ENCODE data around the gene EXO1.

- TF ChIP-seq FOXA1 (IDR thresholded peaks at IDR 0.05; ENCODE audit: borderline replicate concordance) = no peak
- TF ChIP-seq ZEB2 (IDR thresholded peaks at IDR 0.05) = no peak
- TF ChIP-seq ZBTB17 (CRISPR knock-in tag; IDR thresholded peaks at IDR 0.05) = no peak
- TF ChIP-seq TAF1 (IDR thresholded peaks at IDR 0.05; ENCODE audit: control insufficient read depth, extremely low read depth, insufficient read depth, low read length, severe bottlenecking) = no peak
- TF ChIP-seq MCM2 (IDR thresholded peaks at IDR 0.05; ENCODE audit: low read depth) = no peak
- no peak for TF ChIP-seq USF2 (CRISPR knock-in tag; IDR thresholded peaks at IDR 0.05)
These were observed 35.2 kb downstream of the EXO1 start for GRCh38 chr1:241883159-241883558.
